CD14-positive monocyte (primary cell): ENCODE data around the gene ELN. TPM values are rescaled to one million over a fixed set of nuclear protein-coding genes. Genes with fewer than 3 reads are reported as not detected.
A peak's percentile ranks its signal among the peaks of the same experiment; 100 is the strongest.

ENCODE experiments used
- DNase-seq, 3 donors: peaks; one replicate each; pipeline ENCODE4 v3.0.0-alpha.2; 2011 to 2022
- H2AFZ ChIP-seq: 2 replicates; pipeline ENCODE4 v1.6.0; 2012; ENCODE audit warnings: mild to moderate bottlenecking, low read depth, low read length, inconsistent platforms; ENCODE audit not compliant: insufficient read depth, poor library complexity, severe bottlenecking
- H3K27ac ChIP-seq, 2 donors: 1 replicate in 1 of 2; 2 replicates in 1 of 2; pipeline ENCODE4 v1.5.1; 2012 to 2013; ENCODE audit warnings: low read length in 2 of 2, control low read depth in 1 of 2, inconsistent platforms in 1 of 2, low read depth in 1 of 2, mild to moderate bottlenecking in 1 of 2
- H3K27me3 ChIP-seq, 2 donors: one replicate each; pipeline versions ENCODE4 v1.6.0 to v1.6.1; 2011 to 2013; ENCODE audit warnings: low read length in 2 of 2; ENCODE audit not compliant: control insufficient read depth in 2 of 2, insufficient read depth in 2 of 2
- H3K36me3 ChIP-seq, 2 donors: replicated peaks in 1 of 2; 1 replicate in 1 of 2; 2 replicates in 1 of 2; pipeline versions ENCODE4 v1.5.1 to v1.6.1; 2012 to 2013; ENCODE audit warnings: low read length in 2 of 2, control low read depth in 1 of 2, inconsistent platforms in 1 of 2, mild to moderate bottlenecking in 1 of 2; ENCODE audit not compliant: insufficient read depth in 2 of 2, control insufficient read depth in 1 of 2
- H3K4me1 ChIP-seq, 2 donors: 1 replicate in 1 of 2; 2 replicates in 1 of 2; pipeline versions ENCODE4 v1.5.1 to v1.6.1; 2012 to 2013; ENCODE audit warnings: low read length in 2 of 2, control low read depth in 1 of 2, inconsistent platforms in 1 of 2, mild to moderate bottlenecking in 1 of 2, moderate library complexity in 1 of 2; ENCODE audit not compliant: insufficient read depth in 2 of 2, control insufficient read depth in 1 of 2
- H3K4me2 ChIP-seq: replicated peaks from 2 replicates; pipeline ENCODE3; 2012; ENCODE audit warnings: low read length, moderate library complexity, mild to moderate bottlenecking; ENCODE audit not compliant: poor library complexity, severe bottlenecking; ENCODE audit errors: extremely low read depth
- H3K4me3 ChIP-seq, 3 experiments: fragments of 200-600 bp in 1 of 3; sonication (generic) in 1 of 3; replicated peaks in 1 of 3; 1 replicate in 2 of 3; 2 replicates in 1 of 3; pipeline ENCODE4 v1.5.1; 2011 to 2013; ENCODE audit warnings: low read length in 3 of 3, mild to moderate bottlenecking in 3 of 3, control low read depth in 2 of 3, low read depth in 2 of 3, inconsistent platforms in 1 of 3, moderate library complexity in 1 of 3
- H3K79me2 ChIP-seq: 2 replicates; pipeline ENCODE4 v1.6.0; 2012; ENCODE audit warnings: mild to moderate bottlenecking, control low read depth, inconsistent platforms, low read length, moderate library complexity; ENCODE audit not compliant: insufficient read depth
- H3K9ac ChIP-seq: 2 replicates; pipeline ENCODE4 v1.6.0; 2017; ENCODE audit warnings: low read length, mild to moderate bottlenecking; ENCODE audit not compliant: insufficient read depth, poor library complexity, severe bottlenecking
- H3K9me3 ChIP-seq, 2 donors: replicated peaks in 1 of 2; 1 replicate in 1 of 2; 2 replicates in 1 of 2; pipeline versions ENCODE4 v1.5.1 to v1.6.1; 2012 to 2013; ENCODE audit warnings: low read length in 2 of 2, control low read depth in 1 of 2; ENCODE audit not compliant: control insufficient read depth in 1 of 2, insufficient read depth in 1 of 2
- H4K20me1 ChIP-seq: 2 replicates; pipeline ENCODE4 v1.6.0; 2012; ENCODE audit warnings: mild to moderate bottlenecking, low read length, control low read depth, moderate library complexity; ENCODE audit not compliant: insufficient read depth
- H3K27ac Mint-ChIP-seq, 7 donors: one replicate each; pipeline ENCODE4 v1.8.0; 2020; ENCODE audit warnings: mild to moderate bottlenecking in 7 of 7, mixed read lengths in 7 of 7, moderate library complexity in 6 of 7, inconsistent platforms in 2 of 7
- H3K27me3 Mint-ChIP-seq, 3 donors: one replicate each; pipeline ENCODE4 v1.8.0; 2021 to 2022; ENCODE audit warnings: low read depth in 3 of 3, mild to moderate bottlenecking in 3 of 3, mixed read lengths in 3 of 3, moderate library complexity in 3 of 3, inconsistent platforms in 1 of 3
- H3K36me3 Mint-ChIP-seq, 2 donors: one replicate each; pipeline ENCODE4 v1.8.0; 2020; ENCODE audit warnings: mixed read lengths in 2 of 2, inconsistent platforms in 1 of 2, mild to moderate bottlenecking in 1 of 2
- H3K4me1 Mint-ChIP-seq: one replicate; pipeline ENCODE4 v1.8.0; 2020; ENCODE audit warnings: mild to moderate bottlenecking, mixed read lengths
- H3K4me3 Mint-ChIP-seq, 2 donors: one replicate each; pipeline ENCODE4 v1.8.0; 2020; ENCODE audit warnings: mild to moderate bottlenecking in 2 of 2, mixed read lengths in 2 of 2, moderate library complexity in 1 of 2
- H3K9me3 Mint-ChIP-seq, 7 donors: one replicate each; pipeline ENCODE4 v1.8.0; 2020 to 2022; ENCODE audit warnings: mixed read lengths in 7 of 7, mild to moderate bottlenecking in 6 of 7, moderate library complexity in 6 of 7, inconsistent platforms in 2 of 7
- CTCF ChIP-seq: fragments of 200-600 bp; IDR thresholded peaks from one replicate; pipeline ENCODE4 v1.8.0; 2022; ENCODE audit warnings: antibody characterized with exemption, mild to moderate bottlenecking
- WGBS: methylation state at CpG from one replicate; pipeline ENCODE4 v1.1.5; 2013; ENCODE audit warnings: missing lambda C conversion rate; ENCODE audit not compliant: insufficient coverage; 5-methylcytosine and 5-hydroxymethylcytosine counted together
- intact Hi-C, 2 donors: fragments of 100-400 bp; cut with micrococcal nuclease; formaldehyde crosslinking; loops; one replicate each; pipeline versions ENCODE4 v1.15.0 to v1.15.1; 2023
- polyA plus RNA-seq, 3 donors: library from polyadenylated mRNA; depleted of rRNA in 1 of 3; unstranded in 2 of 3; stranded (reverse) in 1 of 3; fragments of 300-500 nt in 2 of 3; fragments of >200 nt in 1 of 3; fragmentation: Illumina TruSeq in 2 of 3; gene quantifications; 1 replicate in 2 of 3; 2 replicates in 1 of 3; pipeline ENCODE4 v1.2.3, GENCODE V29; 2012 to 2021

The ELN gene
- polyA plus RNA-seq, 3 donors: not detected

- Mint-ChIP-seq H3K4me1 (no peaks in the 10 kb centered on the region), H3K9me3 (peaks cover 0 to 2% (median 0%) of the 10 kb centered on the region in 7 donors), H3K27ac (no peak overlapping the region), H3K27me3 (peaks cover 6 to 8% (median 7%) of the 10 kb centered on the region in 3 donors), H3K36me3 (no peaks in the 10 kb centered on the region), H3K4me3 (no peak overlapping the region)
- no peaks in the 10 kb centered on the region for H3K36me3 ChIP-seq
- no peaks in the 10 kb centered on the region for H3K79me2 ChIP-seq
- no peak overlapping the region for H2AFZ ChIP-seq
- H4K20me1 ChIP-seq: no peaks in the 10 kb centered on the region
- DNase-seq: no peak
- H3K4me2 ChIP-seq: no peak overlapping the region
- H3K4me3 ChIP-seq: no peak overlapping the region
- no peak overlapping the region for H3K27ac ChIP-seq
- intact Hi-C loops: no loop called here
- H3K9ac ChIP-seq: no peak overlapping the region
- H3K4me1 ChIP-seq: no peaks in the 10 kb centered on the region
- WGBS: 93% methylated on average over 11 of the region's 11 CpGs
- H3K9me3 ChIP-seq: no peaks in the 10 kb centered on the region
- no peaks in the 10 kb centered on the region for H3K27me3 ChIP-seq
- no peak for TF ChIP-seq CTCF
Observed at GRCh38 chr7:74039337-74039736, 11.4 kb downstream of the ELN start.

GRCh38 chr7:74040101-74040790, 12.3 kb downstream of the ELN start:
- no peaks in the 10 kb centered on the region for H3K79me2 ChIP-seq
- WGBS: 78% methylated on average over 8 of the region's 13 CpGs
- H3K27ac Mint-ChIP-seq: peak overlapping the region in 1 of 7 donors; percentile 7
- no peaks in the 10 kb centered on the region for H3K4me1 ChIP-seq
- H3K27ac ChIP-seq: no peak overlapping the region
- no peak overlapping the region for H3K4me2 ChIP-seq
- no peaks in the 10 kb centered on the region for H4K20me1 ChIP-seq
- peaks cover 0 to 2% (median 0%) of the 10 kb centered on the region in 7 donors for H3K9me3 Mint-ChIP-seq
- no peak overlapping the region for H3K4me3 ChIP-seq
- no peaks in the 10 kb centered on the region for H3K36me3 Mint-ChIP-seq
- DNase-seq: no peak
- H2AFZ ChIP-seq: no peak overlapping the region
- H3K4me1 Mint-ChIP-seq: no peaks in the 10 kb centered on the region
- no peak for TF ChIP-seq CTCF
- H3K27me3 Mint-ChIP-seq: peaks cover 6 to 8% (median 7%) of the 10 kb centered on the region in 3 donors
- no peaks in the 10 kb centered on the region for H3K27me3 ChIP-seq
- no peaks in the 10 kb centered on the region for H3K9me3 ChIP-seq
- no peaks in the 10 kb centered on the region for H3K36me3 ChIP-seq
- H3K9ac ChIP-seq: no peak overlapping the region
- intact Hi-C loops: loop anchor here in 1 of 2 donors (10.0 kb wide), 1 partner anchor 265 kb away; the partner anchor contains the start of gene CLDN3
- H3K4me3 Mint-ChIP-seq: no peak overlapping the region
